BJ (cell line): ENCODE results near the gene SLC6A3. TPM values are rescaled to one million over a fixed set of nuclear protein-coding genes. Genes with fewer than 3 reads are reported as not detected.

ENCODE experiments used
- CTCF ChIA-PET: fragments of 350-600 bp; formaldehyde crosslinking; extraction: SDS; loops from one replicate; lab custom pipeline; 2021; ENCODE audit warnings: antibody characterized with exemption, inconsistent platforms; lab: Yijun Ruan, JAX
- POLR2A ChIA-PET: fragments of 300-600 bp; sonication (Branson Sonifier 250); formaldehyde crosslinking; extraction: SDS; loops from one replicate; lab custom pipeline; 2021; ENCODE audit warnings: antibody characterized with exemption; lab: Charles Lee
- DNase-seq: peaks from one replicate; pipeline ENCODE4 v3.0.0-alpha.2; 2011; ENCODE audit warnings: low read depth
- H3K27me3 ChIP-seq: 2 replicates; pipeline ENCODE4 v1.6.0; 2011; ENCODE audit warnings: low read length; ENCODE audit not compliant: control insufficient read depth, insufficient read depth
- H3K36me3 ChIP-seq: 2 replicates; pipeline ENCODE4 v1.5.1; 2011; ENCODE audit warnings: low read length; ENCODE audit not compliant: control insufficient read depth, insufficient read depth
- H3K4me3 ChIP-seq: 2 replicates; pipeline ENCODE4 v1.5.1; 2011; ENCODE audit warnings: low read depth, mild to moderate bottlenecking, control low read depth, low read length
- polyA plus RNA-seq: library from polyadenylated mRNA; depleted of rRNA; stranded (reverse); fragments of >200 nt; gene quantifications from 2 replicates; pipeline ENCODE4 v1.2.3, GENCODE V29; 2011
- TF ChIP-seq, protein P1 (sequence below): IDR thresholded peaks from 2 replicates; pipeline ENCODE4 v1.5.1; 2011; ENCODE audit warnings: low read depth, mild to moderate bottlenecking, control low read depth, inconsistent platforms, low read length, moderate library complexity; ENCODE audit not compliant: insufficient read depth

The SLC6A3 gene
- polyA plus RNA-seq, 1 experiment, result not detected

- TF ChIP-seq, protein P1, sequence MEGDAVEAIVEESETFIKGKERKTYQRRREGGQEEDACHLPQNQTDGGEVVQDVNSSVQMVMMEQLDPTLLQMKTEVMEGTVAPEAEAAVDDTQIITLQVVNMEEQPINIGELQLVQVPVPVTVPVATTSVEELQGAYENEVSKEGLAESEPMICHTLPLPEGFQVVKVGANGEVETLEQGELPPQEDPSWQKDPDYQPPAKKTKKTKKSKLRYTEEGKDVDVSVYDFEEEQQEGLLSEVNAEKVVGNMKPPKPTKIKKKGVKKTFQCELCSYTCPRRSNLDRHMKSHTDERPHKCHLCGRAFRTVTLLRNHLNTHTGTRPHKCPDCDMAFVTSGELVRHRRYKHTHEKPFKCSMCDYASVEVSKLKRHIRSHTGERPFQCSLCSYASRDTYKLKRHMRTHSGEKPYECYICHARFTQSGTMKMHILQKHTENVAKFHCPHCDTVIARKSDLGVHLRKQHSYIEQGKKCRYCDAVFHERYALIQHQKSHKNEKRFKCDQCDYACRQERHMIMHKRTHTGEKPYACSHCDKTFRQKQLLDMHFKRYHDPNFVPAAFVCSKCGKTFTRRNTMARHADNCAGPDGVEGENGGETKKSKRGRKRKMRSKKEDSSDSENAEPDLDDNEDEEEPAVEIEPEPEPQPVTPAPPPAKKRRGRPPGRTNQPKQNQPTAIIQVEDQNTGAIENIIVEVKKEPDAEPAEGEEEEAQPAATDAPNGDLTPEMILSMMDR, result no peak
- Histone ChIP-seq H3K4me3 (no peak overlapping the region), H3K27me3 (peaks cover 32% of the 10 kb centered on the region), H3K36me3 (no peaks in the 10 kb centered on the region)
- POLR2A ChIA-PET, result no interaction called here
- CTCF ChIA-PET, result no interaction called here
- DNase-seq, result no peak
These were observed 2.6 kb upstream of the SLC6A3 start for GRCh38 chr5:1447671-1448361.

DNA sequence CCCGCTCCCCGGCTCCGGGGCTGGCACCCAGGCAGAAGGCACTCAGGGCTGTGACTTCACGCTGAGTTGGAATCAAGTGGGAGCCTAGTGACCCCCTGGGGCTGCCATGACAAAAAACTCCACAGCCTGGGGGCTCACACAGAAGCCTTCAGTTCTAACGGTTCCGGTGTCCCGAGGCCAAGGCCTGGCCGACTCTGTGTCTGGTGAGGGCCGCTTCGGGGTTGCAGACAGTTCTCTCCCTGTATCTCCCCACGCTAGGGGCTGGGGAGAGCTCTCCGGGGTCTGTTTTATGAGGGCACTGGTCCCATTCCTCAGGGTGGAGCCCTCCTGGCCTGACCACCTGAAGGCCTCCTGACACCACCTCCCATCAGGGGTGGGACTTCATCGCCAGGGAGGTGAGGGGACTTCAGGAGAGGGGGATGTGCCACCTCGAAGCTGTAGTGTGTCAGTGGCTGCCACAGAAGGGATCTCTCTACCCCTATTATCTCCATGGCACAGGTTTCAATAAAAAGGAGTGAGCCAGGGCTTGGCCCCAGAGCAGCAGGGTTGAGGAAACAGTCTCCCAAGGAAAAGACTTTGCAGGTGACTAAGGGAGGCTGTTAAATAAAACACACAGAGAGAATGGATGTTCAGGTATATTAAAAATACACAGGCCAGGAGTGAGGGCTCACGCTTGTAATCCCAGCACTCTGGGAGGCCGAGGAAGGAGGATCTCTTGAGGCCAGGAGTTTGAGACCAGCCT lies 1.5 kb upstream of the SLC6A3 start:
- Histone ChIP-seq H3K27me3 (peaks cover 32% of the 10 kb centered on the region), H3K36me3 (no peaks in the 10 kb centered on the region)
- CTCF ChIA-PET, result no interaction called here

GRCh38 chr5:1445689-1446601 lies 705 bp upstream of the SLC6A3 start:
- ChIA-PET POLR2A (no interaction called here), CTCF (no interaction called here)
- H3K36me3 ChIP-seq, result no peaks in the 10 kb centered on the region
- H3K4me3 ChIP-seq, result no peak overlapping the region
- DNase-seq, result no peak
- TF ChIP-seq, protein P1, result no peak
- H3K27me3 ChIP-seq, result peaks cover 32% of the 10 kb centered on the region

More for the DNA sequence above, 1.5 kb upstream of the SLC6A3 start:
- no peak for DNase-seq
- no peak overlapping the region for H3K4me3 ChIP-seq
- TF ChIP-seq, protein P1, result no peak
- POLR2A ChIA-PET, result no interaction called here

GRCh38 chr5:1444361-1445189 lies 665 bp downstream of the SLC6A3 start:
- TF ChIP-seq, protein P1, result no peak
- ChIA-PET CTCF (no interaction called here), POLR2A (no interaction called here)

More at GRCh38 chr5:1444361-1445189, 665 bp downstream of the SLC6A3 start:
- H3K27me3 ChIP-seq, result peaks cover 32% of the 10 kb centered on the region
- H3K36me3 ChIP-seq, result no peaks in the 10 kb centered on the region
- no peak for DNase-seq
- no peak overlapping the region for H3K4me3 ChIP-seq
